Brain microvascular endothelial cell (primary cell): Measurements from ENCODE around the gene MFNG.
A peak's percentile ranks its signal among the peaks of the same experiment; 100 is the strongest.

Experiments used
- DNase-seq: peaks from one replicate; pipeline ENCODE4 v3.0.0-alpha.2; 2020
- H3K27ac ChIP-seq: fragments of 250-450 bp; sonication (Bioruptor Pico); 2 replicates; pipeline ENCODE4 v1.5.1; 2020; ENCODE audit warnings: mild to moderate bottlenecking, moderate library complexity
- H3K27me3 ChIP-seq: fragments of 250-450 bp; sonication (Bioruptor Pico); replicated peaks from 2 replicates; pipeline ENCODE4 v1.5.1; 2020; ENCODE audit warnings: mild to moderate bottlenecking
- H3K36me3 ChIP-seq: fragments of 250-450 bp; sonication (Bioruptor Pico); replicated peaks from 2 replicates; pipeline ENCODE4 v1.5.1; 2020; ENCODE audit warnings: mild to moderate bottlenecking
- H3K4me3 ChIP-seq: 2 replicates; pipeline ENCODE4 v1.5.1; 2011; ENCODE audit warnings: low read depth, mild to moderate bottlenecking, control low read depth, low read length, moderate library complexity
- CTCF ChIP-seq: IDR thresholded peaks from 2 replicates; pipeline ENCODE4 v1.5.1; 2011; ENCODE audit warnings: low read depth, mild to moderate bottlenecking, moderate library complexity, low read length, control low read depth, inconsistent platforms; ENCODE audit errors: missing control alignments
- in situ Hi-C: cut with HindIII; loops from 2 replicates; pipeline ENCODE4 v1.10.0; 2017; ENCODE audit warnings: low sequenced_read_pairs, low pct_ligation_motif_present

MFNG gene

GRCh38 chr22:37508431-37508992 is 22.3 kb upstream of the MFNG start:
- in situ Hi-C loops, result no loop called here
- peaks cover 34% of the 10 kb centered on the region for H3K36me3 ChIP-seq

GRCh38 chr22:37507731-37508130 is 21.5 kb upstream of the MFNG start:
- TF ChIP-seq CTCF, result no peak
- Histone ChIP-seq H3K36me3 (peaks cover 42% of the 10 kb centered on the region), H3K27me3 (no peaks in the 10 kb centered on the region), H3K27ac (no peak overlapping the region), H3K4me3 (no peak overlapping the region)
- DNase-seq, result no peak
- in situ Hi-C loops, result no loop called here

More at GRCh38 chr22:37508431-37508992, 22.3 kb upstream of the MFNG start:
- Histone ChIP-seq H3K4me3 (no peak overlapping the region), H3K27ac (no peak overlapping the region), H3K27me3 (no peaks in the 10 kb centered on the region)
- TF ChIP-seq CTCF, result peak; percentile 9
- no peak for DNase-seq

- DNase-seq, result no peak
- H3K36me3 ChIP-seq, result peaks cover 45% of the 10 kb centered on the region
- no peaks in the 10 kb centered on the region for H3K27me3 ChIP-seq
- H3K4me3 ChIP-seq, result no peak overlapping the region
- no peak for TF ChIP-seq CTCF
- no peak overlapping the region for H3K27ac ChIP-seq
- in situ Hi-C loops, result no loop called here
Observed at GRCh38 chr22:37505989-37506388, 19.8 kb upstream of the MFNG start.

GRCh38 chr22:37505565-37505964 is 19.4 kb upstream of the MFNG start:
- Histone ChIP-seq H3K4me3 (no peak overlapping the region), H3K27ac (no peak overlapping the region), H3K27me3 (no peaks in the 10 kb centered on the region), H3K36me3 (peaks cover 45% of the 10 kb centered on the region)
- in situ Hi-C loops, result no loop called here
- DNase-seq, result no peak
- no peak for TF ChIP-seq CTCF

GRCh38 chr22:37504964-37505363 is 18.8 kb upstream of the MFNG start:
- no peak for DNase-seq

More at GRCh38 chr22:37504964-37505363, 18.8 kb upstream of the MFNG start:
- TF ChIP-seq CTCF, result no peak
- H3K4me3 ChIP-seq, result no peak overlapping the region
- in situ Hi-C loops, result no loop called here
- no peak overlapping the region for H3K27ac ChIP-seq
- no peaks in the 10 kb centered on the region for H3K27me3 ChIP-seq
- peaks cover 45% of the 10 kb centered on the region for H3K36me3 ChIP-seq
